ENCODE measurements around the gene DLL4.

GRCh38 chr15:40933517-40933902, 4.4 kb downstream of the DLL4 start:
- TF ChIP-seq, protein P1, sequence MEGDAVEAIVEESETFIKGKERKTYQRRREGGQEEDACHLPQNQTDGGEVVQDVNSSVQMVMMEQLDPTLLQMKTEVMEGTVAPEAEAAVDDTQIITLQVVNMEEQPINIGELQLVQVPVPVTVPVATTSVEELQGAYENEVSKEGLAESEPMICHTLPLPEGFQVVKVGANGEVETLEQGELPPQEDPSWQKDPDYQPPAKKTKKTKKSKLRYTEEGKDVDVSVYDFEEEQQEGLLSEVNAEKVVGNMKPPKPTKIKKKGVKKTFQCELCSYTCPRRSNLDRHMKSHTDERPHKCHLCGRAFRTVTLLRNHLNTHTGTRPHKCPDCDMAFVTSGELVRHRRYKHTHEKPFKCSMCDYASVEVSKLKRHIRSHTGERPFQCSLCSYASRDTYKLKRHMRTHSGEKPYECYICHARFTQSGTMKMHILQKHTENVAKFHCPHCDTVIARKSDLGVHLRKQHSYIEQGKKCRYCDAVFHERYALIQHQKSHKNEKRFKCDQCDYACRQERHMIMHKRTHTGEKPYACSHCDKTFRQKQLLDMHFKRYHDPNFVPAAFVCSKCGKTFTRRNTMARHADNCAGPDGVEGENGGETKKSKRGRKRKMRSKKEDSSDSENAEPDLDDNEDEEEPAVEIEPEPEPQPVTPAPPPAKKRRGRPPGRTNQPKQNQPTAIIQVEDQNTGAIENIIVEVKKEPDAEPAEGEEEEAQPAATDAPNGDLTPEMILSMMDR (conservative IDR thresholded peaks at IDR 0.05): no peak
- no peak for TF ChIP-seq ZFX (IDR thresholded peaks at IDR 0.05)

Data from C4-2B (cell line).